Measurements from ENCODE around the gene SLC19A2. TPM values are rescaled to one million over a fixed set of nuclear protein-coding genes. Genes with fewer than 3 reads are reported as not detected.

Gene SLC19A2
- total RNA-seq, 1 donor from 2014 or later, result 12.3 TPM

DNA sequence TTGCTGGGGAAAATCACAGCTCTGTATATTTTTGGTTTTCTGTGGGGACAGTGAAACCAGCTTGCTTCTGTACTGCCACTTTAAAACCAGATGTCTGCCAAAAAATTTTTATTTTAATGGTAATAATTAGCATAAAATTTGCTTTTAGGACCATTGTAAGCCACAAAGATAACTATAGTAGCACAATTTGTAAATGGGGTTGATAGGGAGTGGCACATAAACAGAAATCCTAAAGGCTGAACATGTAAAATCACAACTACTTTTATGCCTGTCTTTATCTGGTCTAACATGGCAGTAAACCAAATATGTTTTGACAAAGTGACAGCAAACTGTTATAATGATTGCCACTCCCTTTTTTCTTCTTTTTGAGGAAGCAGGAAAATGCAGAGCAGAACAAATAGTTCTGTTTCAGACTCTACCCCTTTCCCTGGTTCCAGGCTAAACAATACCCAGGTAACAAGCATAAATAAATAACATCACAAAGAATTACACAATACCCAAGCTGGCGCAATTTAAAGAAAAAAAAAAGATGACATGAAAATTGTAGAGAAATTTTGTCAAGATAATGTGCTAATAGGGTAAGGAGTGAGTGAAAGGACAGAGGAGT, 34.4 kb downstream of the SLC19A2 start:
- no peak overlapping the region for H3K4me3 ChIP-seq (ENCODE audit: low read depth, low read length)
- TF ChIP-seq, protein P1, sequence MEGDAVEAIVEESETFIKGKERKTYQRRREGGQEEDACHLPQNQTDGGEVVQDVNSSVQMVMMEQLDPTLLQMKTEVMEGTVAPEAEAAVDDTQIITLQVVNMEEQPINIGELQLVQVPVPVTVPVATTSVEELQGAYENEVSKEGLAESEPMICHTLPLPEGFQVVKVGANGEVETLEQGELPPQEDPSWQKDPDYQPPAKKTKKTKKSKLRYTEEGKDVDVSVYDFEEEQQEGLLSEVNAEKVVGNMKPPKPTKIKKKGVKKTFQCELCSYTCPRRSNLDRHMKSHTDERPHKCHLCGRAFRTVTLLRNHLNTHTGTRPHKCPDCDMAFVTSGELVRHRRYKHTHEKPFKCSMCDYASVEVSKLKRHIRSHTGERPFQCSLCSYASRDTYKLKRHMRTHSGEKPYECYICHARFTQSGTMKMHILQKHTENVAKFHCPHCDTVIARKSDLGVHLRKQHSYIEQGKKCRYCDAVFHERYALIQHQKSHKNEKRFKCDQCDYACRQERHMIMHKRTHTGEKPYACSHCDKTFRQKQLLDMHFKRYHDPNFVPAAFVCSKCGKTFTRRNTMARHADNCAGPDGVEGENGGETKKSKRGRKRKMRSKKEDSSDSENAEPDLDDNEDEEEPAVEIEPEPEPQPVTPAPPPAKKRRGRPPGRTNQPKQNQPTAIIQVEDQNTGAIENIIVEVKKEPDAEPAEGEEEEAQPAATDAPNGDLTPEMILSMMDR (conservative IDR thresholded peaks at IDR 0.05; ENCODE audit: low read depth, low read length), result no peak
- no peak for DNase-seq (ENCODE audit: low read depth)

- DNase-seq (ENCODE audit: low read depth), result no peak
- TF ChIP-seq, protein P1 (conservative IDR thresholded peaks at IDR 0.05; ENCODE audit: low read depth, low read length), result no peak
- H3K4me3 ChIP-seq (ENCODE audit: low read depth, low read length), result no peak overlapping the region
Measured at GRCh38 chr1:169443923-169444322, 41.8 kb downstream of the SLC19A2 start.

DNA sequence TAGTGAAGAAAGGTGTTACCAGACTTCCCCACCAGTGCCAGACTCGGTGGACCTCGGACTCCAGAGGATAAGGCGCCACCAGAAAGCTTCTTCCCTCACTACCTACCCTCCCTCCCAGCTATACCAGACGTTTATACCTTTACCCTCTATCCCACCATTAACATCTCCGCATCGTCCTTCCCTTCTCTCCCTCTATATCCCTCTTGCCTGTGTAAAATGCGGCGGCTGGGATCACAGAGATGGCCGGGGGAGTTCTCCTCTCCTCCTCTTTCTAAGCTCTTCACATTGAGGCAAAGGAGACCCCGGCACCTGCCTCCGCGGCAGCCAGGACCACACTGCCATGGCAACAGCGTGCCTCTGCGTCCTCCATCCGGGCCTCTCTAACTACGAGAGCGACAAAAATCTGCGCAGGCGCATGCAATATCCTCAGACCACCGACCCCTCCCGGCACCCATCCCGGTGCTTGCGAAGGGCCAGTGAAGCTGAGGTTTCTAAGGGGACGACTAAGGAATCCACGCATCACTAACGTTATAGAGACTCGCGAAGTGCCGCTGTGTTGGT, 58.6 kb downstream of the SLC19A2 start, which contains the start of gene CCDC181:
CCDC181 (minus strand) TSS at position 394 of the 561 bp plus-strand sequence. CDS start 2,547 bp downstream, outside the sequence.
- peak; percentile 10 for DNase-seq (ENCODE audit: low read depth)
- H3K4me3 ChIP-seq (ENCODE audit: low read depth, low read length), result peak within 1 kb of the TSS; percentile 83
- TF ChIP-seq, protein P1 (conservative IDR thresholded peaks at IDR 0.05; ENCODE audit: low read depth, low read length), result no peak

- TF ChIP-seq, protein P1 (conservative IDR thresholded peaks at IDR 0.05; ENCODE audit: low read depth, low read length), result no peak
- H3K4me3 ChIP-seq (ENCODE audit: low read depth, low read length), result peak overlapping the region; percentile 83
- no peak for DNase-seq (ENCODE audit: low read depth)
Measured at GRCh38 chr1:169426174-169426705, 59.5 kb downstream of the SLC19A2 start.

DNA sequence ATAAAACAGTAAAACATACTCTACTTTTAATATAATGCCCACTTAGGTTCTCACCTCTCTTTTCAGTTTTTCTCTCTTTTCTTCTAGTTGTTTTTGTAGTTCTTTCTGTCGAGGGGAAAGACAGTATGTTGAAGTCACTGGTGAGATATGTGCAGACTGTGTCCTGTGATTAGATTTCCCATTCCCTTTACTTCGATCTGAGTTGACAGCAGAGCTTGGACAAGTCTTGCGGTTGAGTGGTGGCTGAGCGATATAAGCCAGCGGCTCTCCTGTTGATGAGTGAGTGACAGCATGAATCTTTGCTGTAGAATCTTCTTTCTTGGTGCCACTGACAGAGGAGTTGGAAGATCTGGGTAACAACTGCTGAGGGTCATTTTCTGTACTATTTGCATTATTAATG, 64.4 kb downstream of the SLC19A2 start:
- TF ChIP-seq, protein P1 (conservative IDR thresholded peaks at IDR 0.05; ENCODE audit: low read depth, low read length), result no peak
- DNase-seq (ENCODE audit: low read depth), result no peak
- no peak overlapping the region for H3K4me3 ChIP-seq (ENCODE audit: low read depth, low read length)

DNA sequence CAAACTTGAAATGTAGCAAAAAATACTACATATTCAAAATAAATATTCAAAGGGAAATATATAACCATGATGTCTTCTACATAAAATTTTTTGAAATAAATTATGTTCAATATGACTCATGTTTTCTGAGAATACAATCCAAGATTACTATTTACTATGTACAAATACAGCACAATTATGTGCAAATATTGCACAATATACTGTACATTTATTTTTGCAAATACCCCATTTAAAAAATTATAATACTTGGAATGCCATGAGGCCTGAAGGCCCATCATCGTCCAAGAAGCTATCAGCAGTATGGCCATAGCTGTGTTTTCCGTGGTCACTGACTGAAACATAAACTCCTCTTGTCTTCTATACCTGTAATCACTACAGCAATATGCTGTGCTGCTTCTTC, 70.8 kb downstream of the SLC19A2 start:
- TF ChIP-seq, protein P1 (conservative IDR thresholded peaks at IDR 0.05; ENCODE audit: low read depth, low read length), result no peak
- DNase-seq (ENCODE audit: low read depth), result no peak
- no peak overlapping the region for H3K4me3 ChIP-seq (ENCODE audit: low read depth, low read length)

Other genes starting within 250 kb of the SLC19A2 start
- 39.9 and 50.9 TPM in 2 replicates for gene NME7, start 118.1 kb downstream of the SLC19A2 start, total RNA-seq
- 21.8 and 27.2 TPM in 2 replicates for gene BLZF1, start 117.7 kb downstream of the SLC19A2 start, total RNA-seq
- 2.0 and 3.5 TPM in 2 replicates for gene CCDC181, start 58.5 kb downstream of the SLC19A2 start, total RNA-seq
- gene F5, start 100.5 kb upstream of the SLC19A2 start, total RNA-seq, result not detected in 2 replicates
- not detected in 2 replicates for gene SELP, start 144.2 kb upstream of the SLC19A2 start, total RNA-seq
- not detected in 2 replicates for gene SELL, start 225.7 kb upstream of the SLC19A2 start, total RNA-seq
- gene SELE, start 248.1 kb upstream of the SLC19A2 start, total RNA-seq, result not detected in 2 replicates

All from epithelial cell of proximal tubule (primary cell).